Right atrium auricular region (tissue), 2 donors: ENCODE results near the gene MLLT3. TPM values are rescaled to one million over a fixed set of nuclear protein-coding genes. Genes with fewer than 3 reads are reported as not detected.

ENCODE experiments used
- DNase-seq: peaks from one replicate; pipeline ENCODE4 v3.0.0-alpha.2; 2019; ENCODE audit warnings: low spot score
- H3K27ac ChIP-seq, 2 donors: fragments of 200-600 bp; sonication (generic); 1 replicate in 1 of 2; 2 replicates in 1 of 2; pipeline ENCODE4 v1.5.1; 2016 to 2019
- H3K27me3 ChIP-seq, 2 donors: fragments of 200-600 bp; sonication (generic); one replicate each; pipeline versions ENCODE4 v1.5.1 to v1.6.0; 2017 to 2019
- H3K36me3 ChIP-seq: fragments of 200-600 bp; sonication (generic); one replicate; pipeline ENCODE4 v1.5.1; 2016
- H3K4me1 ChIP-seq, 2 donors: fragments of 200-600 bp; sonication (generic); one replicate each; pipeline versions ENCODE4 v1.5.1 to v1.6.0; 2017 to 2019
- H3K4me3 ChIP-seq, 2 donors: fragments of 200-600 bp; sonication (generic); 1 replicate in 1 of 2; 2 replicates in 1 of 2; pipeline ENCODE4 v1.5.1; 2017 to 2019; ENCODE audit warnings: mild to moderate bottlenecking in 1 of 2, moderate library complexity in 1 of 2
- H3K9me3 ChIP-seq, 2 donors: fragments of 200-600 bp; sonication (generic); one replicate each; pipeline ENCODE4 v1.5.1; 2019
- CTCF ChIP-seq, 2 donors: fragments of 200-600 bp; sonication (generic); IDR thresholded peaks; one replicate each; pipeline ENCODE4 v1.5.1; 2019; ENCODE audit warnings: antibody characterized with exemption in 2 of 2
- total RNA-seq, 2 donors: library from RNA; depleted of rRNA; stranded (reverse); fragments of >200 nt; gene quantifications; one replicate each; pipeline ENCODE4 v1.1.0, GENCODE V29; 2016

The MLLT3 gene
- total RNA-seq, 2 donors from 2014 or later, result 5.3 to 7.6 TPM

- no peak for DNase-seq
- H3K9me3 ChIP-seq, result no peaks in the 10 kb centered on the region
- no peaks in the 10 kb centered on the region for H3K36me3 ChIP-seq
- H3K27ac ChIP-seq, result peak overlapping the region in 1 of 2 donors; percentile 92
- TF ChIP-seq CTCF (IDR thresholded peaks at IDR 0.05), result no peak
- H3K4me3 ChIP-seq, result peak overlapping the region; percentile 95 to 96
- H3K4me1 ChIP-seq, result peaks cover 0 to 28% of the 10 kb centered on the region in 2 donors
- no peaks in the 10 kb centered on the region for H3K27me3 ChIP-seq
Observed at GRCh38 chr9:20619487-20620200, 2.7 kb downstream of the MLLT3 start.

GRCh38 chr9:20618361-20618802 is 3.9 kb downstream of the MLLT3 start:
- TF ChIP-seq CTCF (IDR thresholded peaks at IDR 0.05), result no peak
- Histone ChIP-seq H3K27me3 (no peaks in the 10 kb centered on the region), H3K4me1 (peaks cover 0 to 20% of the 10 kb centered on the region in 2 donors), H3K27ac (no peak overlapping the region), H3K4me3 (no peak overlapping the region), H3K36me3 (no peaks in the 10 kb centered on the region), H3K9me3 (no peaks in the 10 kb centered on the region)
- no peak for DNase-seq

GRCh38 chr9:20616808-20617207 is 5.5 kb downstream of the MLLT3 start:
- no peaks in the 10 kb centered on the region for H3K36me3 ChIP-seq
- TF ChIP-seq CTCF (IDR thresholded peaks at IDR 0.05), result no peak
- no peaks in the 10 kb centered on the region for H3K9me3 ChIP-seq
- H3K4me3 ChIP-seq, result no peak overlapping the region
- no peak for DNase-seq
- no peak overlapping the region for H3K27ac ChIP-seq
- H3K4me1 ChIP-seq, result peaks cover 0 to 22% of the 10 kb centered on the region in 2 donors
- H3K27me3 ChIP-seq, result no peaks in the 10 kb centered on the region

- Histone ChIP-seq H3K27me3 (no peaks in the 10 kb centered on the region), H3K27ac (no peak overlapping the region), H3K9me3 (no peaks in the 10 kb centered on the region), H3K4me3 (no peak overlapping the region), H3K36me3 (no peaks in the 10 kb centered on the region), H3K4me1 (peaks cover 0 to 22% of the 10 kb centered on the region in 2 donors)
- no peak for TF ChIP-seq CTCF (IDR thresholded peaks at IDR 0.05)
- DNase-seq, result no peak
Observed at GRCh38 chr9:20614602-20615216, 7.6 kb downstream of the MLLT3 start.

GRCh38 chr9:20611691-20612287 is 10.5 kb downstream of the MLLT3 start:
- TF ChIP-seq CTCF (IDR thresholded peaks at IDR 0.05), result peak in 1 of 2 donors; percentile 64
- no peak overlapping the region for H3K4me3 ChIP-seq

More at GRCh38 chr9:20611691-20612287, 10.5 kb downstream of the MLLT3 start:
- peak overlapping the region in 1 of 2 donors; percentile 24 for H3K27ac ChIP-seq
- no peaks in the 10 kb centered on the region for H3K9me3 ChIP-seq
- no peaks in the 10 kb centered on the region for H3K27me3 ChIP-seq
- H3K4me1 ChIP-seq, result peaks cover 0 to 5% of the 10 kb centered on the region in 2 donors
- H3K36me3 ChIP-seq, result no peaks in the 10 kb centered on the region
- DNase-seq, result no peak
